ENCODE measurements around the gene CBL.

DNA sequence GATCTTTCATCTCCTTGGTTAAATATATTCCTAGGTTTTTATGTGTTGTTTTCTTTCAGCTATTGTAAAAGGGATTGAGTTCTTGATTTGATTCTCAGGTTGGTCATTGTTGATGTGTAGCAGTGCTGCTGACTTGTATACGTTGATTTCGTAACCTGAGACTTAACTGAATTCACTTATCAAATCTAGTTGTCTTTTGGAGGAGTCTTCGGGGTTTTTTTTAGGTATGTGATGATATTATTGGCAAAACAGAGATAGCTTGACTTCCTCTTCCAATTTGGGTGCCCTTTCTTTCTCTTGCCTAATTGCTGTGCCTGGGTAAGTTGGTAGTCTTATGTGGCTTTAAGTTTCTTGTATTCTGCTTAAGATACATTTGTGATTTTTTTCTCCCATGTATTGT is 52.8 kb downstream of the CBL start:
- TF ChIP-seq, protein P1, sequence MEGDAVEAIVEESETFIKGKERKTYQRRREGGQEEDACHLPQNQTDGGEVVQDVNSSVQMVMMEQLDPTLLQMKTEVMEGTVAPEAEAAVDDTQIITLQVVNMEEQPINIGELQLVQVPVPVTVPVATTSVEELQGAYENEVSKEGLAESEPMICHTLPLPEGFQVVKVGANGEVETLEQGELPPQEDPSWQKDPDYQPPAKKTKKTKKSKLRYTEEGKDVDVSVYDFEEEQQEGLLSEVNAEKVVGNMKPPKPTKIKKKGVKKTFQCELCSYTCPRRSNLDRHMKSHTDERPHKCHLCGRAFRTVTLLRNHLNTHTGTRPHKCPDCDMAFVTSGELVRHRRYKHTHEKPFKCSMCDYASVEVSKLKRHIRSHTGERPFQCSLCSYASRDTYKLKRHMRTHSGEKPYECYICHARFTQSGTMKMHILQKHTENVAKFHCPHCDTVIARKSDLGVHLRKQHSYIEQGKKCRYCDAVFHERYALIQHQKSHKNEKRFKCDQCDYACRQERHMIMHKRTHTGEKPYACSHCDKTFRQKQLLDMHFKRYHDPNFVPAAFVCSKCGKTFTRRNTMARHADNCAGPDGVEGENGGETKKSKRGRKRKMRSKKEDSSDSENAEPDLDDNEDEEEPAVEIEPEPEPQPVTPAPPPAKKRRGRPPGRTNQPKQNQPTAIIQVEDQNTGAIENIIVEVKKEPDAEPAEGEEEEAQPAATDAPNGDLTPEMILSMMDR (IDR thresholded peaks at IDR 0.05), result no peak
- TF ChIP-seq POLR2A (IDR thresholded peaks at IDR 0.05), result no peak
